Peyer's patch (tissue), 4 donors: ENCODE measurements around the gene DOCK2. TPM values are rescaled to one million over a fixed set of nuclear protein-coding genes. Genes with fewer than 3 reads are reported as not detected.

Source experiments
- DNase-seq, 3 donors: peaks; one replicate each; pipeline ENCODE4 v3.0.0-alpha.2; 2017 to 2019
- H3K27ac ChIP-seq, 4 donors: fragments of 200-600 bp; sonication (generic); one replicate each; pipeline ENCODE4 v1.5.1; 2016 to 2019
- H3K27me3 ChIP-seq, 2 donors: fragments of 200-600 bp; sonication (generic); one replicate each; pipeline ENCODE4 v1.5.1; 2019
- H3K36me3 ChIP-seq, 3 donors: fragments of 200-600 bp; sonication (generic); one replicate each; pipeline ENCODE4 v1.5.1; 2016 to 2019
- H3K4me1 ChIP-seq, 4 donors: fragments of 200-600 bp; sonication (generic); one replicate each; pipeline ENCODE4 v1.5.1; 2016 to 2019
- H3K4me3 ChIP-seq, 4 donors: fragments of 200-600 bp; sonication (generic); 1 replicate in 3 of 4; 2 replicates in 1 of 4; pipeline ENCODE4 v1.5.1; 2016 to 2019; ENCODE audit warnings: mild to moderate bottlenecking in 1 of 4
- H3K9me3 ChIP-seq, 4 donors: fragments of 200-600 bp; sonication (generic); one replicate each; pipeline ENCODE4 v1.5.1; 2016 to 2019; ENCODE audit warnings: mild to moderate bottlenecking in 1 of 4
- POLR2A ChIP-seq, 2 donors: fragments of 450-650 bp; IDR thresholded peaks; one replicate each; pipeline ENCODE4 v1.5.1; 2017; ENCODE audit warnings: antibody characterized with exemption in 2 of 2, mild to moderate bottlenecking in 2 of 2, moderate library complexity in 2 of 2
- total RNA-seq, 4 donors: library from RNA; depleted of rRNA; stranded (reverse); fragments of >200 nt; gene quantifications; one replicate each; pipeline ENCODE4 v1.1.0, GENCODE V29; 2016
- TF ChIP-seq, protein P1 (sequence below), 6 experiments: fragments of 450-650 bp in 4 of 6; fragments of 200-600 bp in 2 of 6; sonication (generic) in 1 of 6; IDR thresholded peaks; one replicate each; pipeline ENCODE4 v1.5.1; 2017 to 2019; ENCODE audit warnings: antibody characterized with exemption in 6 of 6, mild to moderate bottlenecking in 3 of 6, moderate library complexity in 1 of 6

DOCK2 gene
- total RNA-seq, 4 donors from 2014 or later = 13.8 to 200 (median 17.8) TPM

DNA sequence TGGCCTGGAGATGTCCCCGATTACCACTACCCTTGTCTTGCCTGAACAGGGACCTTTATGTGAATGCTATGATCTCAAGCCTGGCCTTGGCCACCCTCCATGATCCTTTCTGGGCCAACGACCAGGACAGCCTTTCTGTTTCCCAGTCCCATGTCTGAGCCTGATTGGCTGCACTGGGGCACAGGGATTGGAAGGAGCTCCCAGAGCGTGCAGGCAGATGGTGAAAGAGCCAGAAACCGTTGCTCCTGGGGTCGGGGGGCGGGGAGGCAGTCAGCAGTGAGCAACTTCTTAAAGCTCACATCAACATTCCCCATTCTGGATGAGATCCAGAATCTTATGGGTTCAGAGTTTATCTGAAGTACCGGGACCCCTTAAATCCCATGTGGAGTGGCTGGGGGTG, 258.9 kb downstream of the DOCK2 start:
- Histone ChIP-seq H3K9me3 (no peaks in the 10 kb centered on the region), H3K27me3 (no peaks in the 10 kb centered on the region), H3K4me1 (no peaks in the 10 kb centered on the region), H3K27ac (no peak overlapping the region), H3K4me3 (no peak overlapping the region), H3K36me3 (no peaks in the 10 kb centered on the region)
- TF ChIP-seq POLR2A (IDR thresholded peaks at IDR 0.05) = no peak
- DNase-seq = no peak

DNA sequence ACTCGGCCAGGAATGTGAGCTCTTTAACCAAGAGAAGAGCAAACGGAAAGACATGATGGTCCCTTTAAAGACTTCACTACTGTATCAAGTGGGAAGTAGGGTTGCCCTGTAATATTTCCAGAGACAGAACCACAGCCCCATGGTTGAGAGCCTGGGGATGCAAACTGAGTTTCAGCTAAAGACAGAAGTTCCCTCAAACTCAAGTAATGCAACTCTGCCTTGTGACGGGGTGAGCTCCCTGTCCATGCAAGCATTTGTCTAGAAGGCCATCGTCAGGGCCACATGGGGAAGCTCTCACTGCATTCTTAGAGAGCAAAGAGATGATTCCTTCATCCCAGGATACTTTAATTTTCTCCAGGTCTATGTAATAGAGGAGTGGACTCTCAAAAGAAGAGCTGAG, 260.4 kb downstream of the DOCK2 start:
- Histone ChIP-seq H3K27ac (no peak overlapping the region), H3K9me3 (no peaks in the 10 kb centered on the region), H3K4me1 (no peaks in the 10 kb centered on the region), H3K27me3 (no peaks in the 10 kb centered on the region), H3K36me3 (no peaks in the 10 kb centered on the region), H3K4me3 (no peak overlapping the region)
- no peak for TF ChIP-seq POLR2A (IDR thresholded peaks at IDR 0.05)
- TF ChIP-seq, protein P1, sequence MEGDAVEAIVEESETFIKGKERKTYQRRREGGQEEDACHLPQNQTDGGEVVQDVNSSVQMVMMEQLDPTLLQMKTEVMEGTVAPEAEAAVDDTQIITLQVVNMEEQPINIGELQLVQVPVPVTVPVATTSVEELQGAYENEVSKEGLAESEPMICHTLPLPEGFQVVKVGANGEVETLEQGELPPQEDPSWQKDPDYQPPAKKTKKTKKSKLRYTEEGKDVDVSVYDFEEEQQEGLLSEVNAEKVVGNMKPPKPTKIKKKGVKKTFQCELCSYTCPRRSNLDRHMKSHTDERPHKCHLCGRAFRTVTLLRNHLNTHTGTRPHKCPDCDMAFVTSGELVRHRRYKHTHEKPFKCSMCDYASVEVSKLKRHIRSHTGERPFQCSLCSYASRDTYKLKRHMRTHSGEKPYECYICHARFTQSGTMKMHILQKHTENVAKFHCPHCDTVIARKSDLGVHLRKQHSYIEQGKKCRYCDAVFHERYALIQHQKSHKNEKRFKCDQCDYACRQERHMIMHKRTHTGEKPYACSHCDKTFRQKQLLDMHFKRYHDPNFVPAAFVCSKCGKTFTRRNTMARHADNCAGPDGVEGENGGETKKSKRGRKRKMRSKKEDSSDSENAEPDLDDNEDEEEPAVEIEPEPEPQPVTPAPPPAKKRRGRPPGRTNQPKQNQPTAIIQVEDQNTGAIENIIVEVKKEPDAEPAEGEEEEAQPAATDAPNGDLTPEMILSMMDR (IDR thresholded peaks at IDR 0.05) = no peak
- no peak for DNase-seq

DNA sequence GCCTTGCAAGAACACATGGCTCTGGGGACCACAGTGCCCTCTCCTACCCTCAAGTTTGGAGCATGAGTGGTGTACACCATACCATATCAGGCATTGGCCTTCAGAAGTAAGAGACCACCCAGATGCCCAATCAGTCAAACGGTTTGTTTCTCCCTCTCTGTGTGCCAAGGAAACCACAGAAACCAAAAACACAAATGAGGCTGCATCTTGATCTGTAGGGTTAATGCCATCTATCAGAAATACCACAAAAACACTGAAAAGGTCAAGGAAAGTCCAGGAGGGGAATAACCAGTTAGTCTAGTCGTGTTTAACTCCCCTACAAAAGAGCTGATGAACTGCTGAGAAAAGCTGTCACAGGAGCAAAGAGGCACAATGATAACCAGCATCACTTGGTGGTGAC, 264.8 kb downstream of the DOCK2 start:
- H3K4me1 ChIP-seq = no peaks in the 10 kb centered on the region
- H3K36me3 ChIP-seq = no peaks in the 10 kb centered on the region
- no peak for TF ChIP-seq POLR2A (IDR thresholded peaks at IDR 0.05)
- TF ChIP-seq, protein P1 (IDR thresholded peaks at IDR 0.05) = no peak
- H3K4me3 ChIP-seq = no peak overlapping the region
- H3K27me3 ChIP-seq = no peaks in the 10 kb centered on the region
- H3K27ac ChIP-seq = no peak overlapping the region
- H3K9me3 ChIP-seq = no peaks in the 10 kb centered on the region
- no peak for DNase-seq

DNA sequence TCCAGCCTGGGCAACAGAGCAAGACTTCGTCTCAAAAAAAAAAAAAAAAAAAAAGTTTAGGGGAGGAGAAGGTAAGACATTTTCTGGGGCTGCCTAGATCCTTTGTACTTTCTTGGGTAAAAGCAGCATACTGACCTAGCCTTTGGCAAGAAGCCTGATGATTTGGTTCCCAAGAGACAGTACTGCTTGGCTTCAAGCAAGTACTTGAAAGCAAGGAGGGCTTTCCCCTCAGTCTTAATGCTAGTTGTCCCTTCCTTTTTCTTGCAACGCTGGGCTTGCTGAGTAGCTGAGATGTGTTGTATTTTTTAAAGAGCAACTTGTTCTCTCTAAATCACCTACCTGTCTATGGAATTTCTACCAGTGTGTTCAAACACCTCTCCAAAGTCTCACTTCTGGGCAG, 267.0 kb downstream of the DOCK2 start:
- no peak for DNase-seq
- H3K27me3 ChIP-seq = no peaks in the 10 kb centered on the region
- H3K27ac ChIP-seq = no peak overlapping the region
- H3K4me1 ChIP-seq = no peaks in the 10 kb centered on the region
- TF ChIP-seq, protein P1 (IDR thresholded peaks at IDR 0.05) = no peak
- no peak for TF ChIP-seq POLR2A (IDR thresholded peaks at IDR 0.05)
- H3K36me3 ChIP-seq = no peaks in the 10 kb centered on the region
- no peaks in the 10 kb centered on the region for H3K9me3 ChIP-seq
- H3K4me3 ChIP-seq = no peak overlapping the region

DNA sequence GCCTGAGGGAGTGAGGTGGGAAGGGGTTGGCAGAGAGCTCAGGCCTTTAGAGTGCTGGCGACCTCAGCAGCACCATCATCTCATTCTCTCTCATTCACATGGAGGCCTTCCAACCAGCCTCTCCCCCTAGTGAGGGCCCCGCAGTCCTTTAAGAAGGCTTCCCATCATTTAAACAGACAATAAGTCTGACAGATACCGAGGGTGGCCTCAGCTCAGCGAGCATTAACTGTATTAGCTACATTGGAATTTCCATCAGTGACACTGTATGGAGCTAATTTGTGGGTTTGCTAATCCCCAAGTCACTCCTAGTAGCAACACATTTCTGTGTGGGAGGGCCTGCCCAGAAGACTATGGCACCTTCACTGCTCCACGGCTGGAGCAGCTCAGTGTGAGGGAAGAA, 267.4 kb downstream of the DOCK2 start:
- H3K36me3 ChIP-seq = no peaks in the 10 kb centered on the region
- no peak for DNase-seq
- no peaks in the 10 kb centered on the region for H3K27me3 ChIP-seq
- H3K4me1 ChIP-seq = no peaks in the 10 kb centered on the region
- no peak overlapping the region for H3K27ac ChIP-seq
- TF ChIP-seq, protein P1 (IDR thresholded peaks at IDR 0.05) = no peak
- no peak for TF ChIP-seq POLR2A (IDR thresholded peaks at IDR 0.05)
- no peak overlapping the region for H3K4me3 ChIP-seq
- H3K9me3 ChIP-seq = no peaks in the 10 kb centered on the region

DNA sequence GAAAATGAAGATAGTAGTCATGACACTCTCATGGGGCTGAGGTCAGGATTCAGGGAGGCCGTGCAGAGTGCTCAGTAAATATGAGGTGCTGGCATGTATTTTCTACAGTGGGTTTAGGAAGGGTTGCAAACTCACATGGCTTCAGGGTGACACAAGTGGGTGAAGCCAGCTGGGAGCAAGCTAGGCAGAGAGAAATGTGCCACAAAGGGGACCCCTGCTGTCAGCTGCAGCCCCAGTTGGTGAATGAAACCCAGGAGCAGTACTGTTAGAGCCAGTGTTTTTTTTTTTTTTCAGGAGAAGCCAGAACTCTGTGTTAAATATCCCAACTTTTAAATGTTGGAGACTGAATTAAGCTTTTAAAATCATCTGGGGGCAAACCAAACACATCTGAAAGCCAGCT, 267.9 kb downstream of the DOCK2 start:
- Histone ChIP-seq H3K27ac (no peak overlapping the region), H3K4me1 (no peaks in the 10 kb centered on the region), H3K4me3 (no peak overlapping the region), H3K27me3 (no peaks in the 10 kb centered on the region), H3K36me3 (no peaks in the 10 kb centered on the region), H3K9me3 (no peaks in the 10 kb centered on the region)
- TF ChIP-seq, protein P1 (IDR thresholded peaks at IDR 0.05) = no peak
- TF ChIP-seq POLR2A (IDR thresholded peaks at IDR 0.05) = no peak
- DNase-seq = no peak
